Measurements from ENCODE around the gene BRD9.
"Not testable (repeated sequence)": the region's sequence is repeated elsewhere in the genome, so short reads cannot be mapped to it uniquely, and the experiment has no call there.

BRD9 gene

GRCh38 chr5:851553-851952, 41.0 kb downstream of the BRD9 start:
- Mint-ChIP-seq H3K36me3 (ENCODE audit: low read depth) (no peaks in the 10 kb centered on the region), H3K4me1 (no peaks in the 10 kb centered on the region), H3K4me3 (no peak overlapping the region), H3K9me3 (no peaks in the 10 kb centered on the region), H3K27ac (no peak overlapping the region), H3K27me3 (ENCODE audit: low read depth) (peaks cover 20% of the 10 kb centered on the region)
- no peak for TF ChIP-seq CTCF (IDR thresholded peaks at IDR 0.05; ENCODE audit: unreplicated experiment in 3 of 3)

GRCh38 chr5:851076-851475, 41.5 kb downstream of the BRD9 start:
- Mint-ChIP-seq H3K27me3 (ENCODE audit: low read depth) (peaks cover 23% of the 10 kb centered on the region), H3K4me1 (no peaks in the 10 kb centered on the region), H3K36me3 (ENCODE audit: low read depth) (no peaks in the 10 kb centered on the region), H3K4me3 (no peak overlapping the region), H3K27ac (no peak overlapping the region), H3K9me3 (no peaks in the 10 kb centered on the region)
- TF ChIP-seq CTCF (IDR thresholded peaks at IDR 0.05; ENCODE audit: unreplicated experiment in 3 of 3): no peak

GRCh38 chr5:850511-851006, 42.0 kb downstream of the BRD9 start, which contains the start of gene ZDHHC11:
ZDHHC11 (minus strand) TSS chr5:850986; CDS start chr5:850602, 384 bp downstream.
- H3K4me1 Mint-ChIP-seq: no peaks in the 10 kb centered on the region
- H3K27me3 Mint-ChIP-seq (ENCODE audit: low read depth): peaks cover 23% of the 10 kb centered on the region
- no peaks in the 10 kb centered on the region for H3K9me3 Mint-ChIP-seq
- no peaks in the 10 kb centered on the region for H3K36me3 Mint-ChIP-seq (ENCODE audit: low read depth)
- no peak within 1 kb of the TSS for H3K27ac Mint-ChIP-seq
- no peak for TF ChIP-seq CTCF (IDR thresholded peaks at IDR 0.05; ENCODE audit: unreplicated experiment in 3 of 3)
- no peak within 1 kb of the TSS for H3K4me3 Mint-ChIP-seq

GRCh38 chr5:849651-850301, 42.8 kb downstream of the BRD9 start:
- no peak overlapping the region for H3K4me3 Mint-ChIP-seq
- H3K27ac Mint-ChIP-seq: no peak overlapping the region
- TF ChIP-seq CTCF (IDR thresholded peaks at IDR 0.05; ENCODE audit: unreplicated experiment in 3 of 3): no peak
- H3K9me3 Mint-ChIP-seq: no peaks in the 10 kb centered on the region
- H3K36me3 Mint-ChIP-seq (ENCODE audit: low read depth): no peaks in the 10 kb centered on the region
- peaks cover 27% of the 10 kb centered on the region for H3K27me3 Mint-ChIP-seq (ENCODE audit: low read depth)
- peaks cover 3% of the 10 kb centered on the region for H3K4me1 Mint-ChIP-seq

- H3K36me3 Mint-ChIP-seq (ENCODE audit: low read depth): no peaks in the 10 kb centered on the region
- peaks cover 27% of the 10 kb centered on the region for H3K27me3 Mint-ChIP-seq (ENCODE audit: low read depth)
- H3K27ac Mint-ChIP-seq: no peak overlapping the region
- no peak overlapping the region for H3K4me3 Mint-ChIP-seq
- H3K9me3 Mint-ChIP-seq: no peaks in the 10 kb centered on the region
- TF ChIP-seq CTCF (IDR thresholded peaks at IDR 0.05; ENCODE audit: unreplicated experiment in 3 of 3): no peak
- peaks cover 5% of the 10 kb centered on the region for H3K4me1 Mint-ChIP-seq
These were observed 43.9 kb downstream of the BRD9 start for GRCh38 chr5:848671-849111.

GRCh38 chr5:847736-848135, 44.9 kb downstream of the BRD9 start:
- H3K27me3 Mint-ChIP-seq (ENCODE audit: low read depth): peaks cover 26% of the 10 kb centered on the region
- not testable (repeated sequence) for H3K36me3 Mint-ChIP-seq (ENCODE audit: low read depth); H3K9me3 Mint-ChIP-seq; H3K4me1 Mint-ChIP-seq; H3K27ac Mint-ChIP-seq; H3K4me3 Mint-ChIP-seq

GRCh38 chr5:847212-847611, 45.4 kb downstream of the BRD9 start:
- not testable (repeated sequence) for H3K27ac Mint-ChIP-seq; H3K4me1 Mint-ChIP-seq; H3K36me3 Mint-ChIP-seq (ENCODE audit: low read depth); H3K4me3 Mint-ChIP-seq; H3K9me3 Mint-ChIP-seq
- H3K27me3 Mint-ChIP-seq (ENCODE audit: low read depth): peaks cover 23% of the 10 kb centered on the region

GRCh38 chr5:846602-847091, 46.0 kb downstream of the BRD9 start:
- not testable (repeated sequence) for H3K36me3 Mint-ChIP-seq (ENCODE audit: low read depth); H3K4me1 Mint-ChIP-seq; H3K27ac Mint-ChIP-seq; H3K9me3 Mint-ChIP-seq; H3K4me3 Mint-ChIP-seq
- peaks cover 18% of the 10 kb centered on the region for H3K27me3 Mint-ChIP-seq (ENCODE audit: low read depth)

GRCh38 chr5:845676-846601, 46.7 kb downstream of the BRD9 start:
- H3K27ac Mint-ChIP-seq; H3K4me1 Mint-ChIP-seq; H3K9me3 Mint-ChIP-seq; H3K4me3 Mint-ChIP-seq; H3K36me3 Mint-ChIP-seq (ENCODE audit: low read depth): not testable (repeated sequence)
- peaks cover 14% of the 10 kb centered on the region for H3K27me3 Mint-ChIP-seq (ENCODE audit: low read depth)
